K562 (cell line): ENCODE measurements around the gene TSC22D3. TPM values are rescaled to one million over a fixed set of nuclear protein-coding genes. Genes with fewer than 3 reads are reported as not detected.
A peak's percentile ranks its signal among the peaks of the same experiment; 100 is the strongest.

Source experiments
- ATAC-seq: fragments of 200-7000 bp; cut with Tn5 transposase; 3 replicates; pipeline ENCODE4 v1.9.1; 2020; ENCODE audit warnings: moderate library complexity
- BruUV-seq: library from RNA; stranded (reverse); fragments of 400-500 nt; replicated peaks from 2 replicates; lab custom pipeline; 2021; lab: Mats Ljungman, UMichigan
- CTCF ChIA-PET: fragments of 300-600 bp; formaldehyde crosslinking; extraction: SDS; loops from one replicate; lab custom pipeline; 2021; ENCODE audit warnings: low intra/inter-chr PET ratio; lab: Yijun Ruan, JAX
- POLR2A ChIA-PET: fragments of 300-600, 350-650 bp; sonication (Branson Sonifier 250); formaldehyde crosslinking; extraction: SDS; loops from one replicate; lab custom pipeline; 2021; ENCODE audit warnings: antibody characterized with exemption, inconsistent platforms; lab: Yijun Ruan, JAX
- DNase-seq, 4 experiments: peaks; one replicate each; pipeline versions ENCODE4 v3.0.0 to v3.0.0-alpha.2; 2011 to 2018; ENCODE audit warnings: low spot score in 3 of 4, mixed read lengths in 3 of 4; ENCODE audit errors: extremely low read depth in 1 of 4
- FAIRE-seq: peaks from 2 replicates; lab custom pipeline; 2011; peaks lifted over from hg19 to GRCh38; lab: Jason Lieb, UNC
- H2AFZ ChIP-seq: 2 replicates; pipeline ENCODE4 v1.6.0; 2011; ENCODE audit warnings: low read depth, low read length, control low read depth, inconsistent platforms
- H3K27ac ChIP-seq: fragments of 200-600 bp; 3 replicates; pipeline ENCODE4 v1.8.0; 2011; ENCODE audit warnings: low read depth, mild to moderate bottlenecking, control low read depth, inconsistent platforms, low read length, moderate library complexity, mixed read lengths; ENCODE audit errors: extremely low read depth
- H3K27me3 ChIP-seq, 2 experiments: fragments of 300-600 bp in 1 of 2; 2 replicates in 1 of 2; 3 replicates in 1 of 2; pipeline versions ENCODE4 v1.6.0 to v1.8.0; 2011; ENCODE audit warnings: inconsistent platforms in 2 of 2, low read length in 2 of 2, mild to moderate bottlenecking in 1 of 2, mixed read lengths in 1 of 2, moderate library complexity in 1 of 2; ENCODE audit not compliant: control insufficient read depth in 2 of 2, insufficient read depth in 2 of 2
- H3K36me3 ChIP-seq: fragments of 300-600 bp; 3 replicates; pipeline ENCODE4 v1.8.0; 2011; ENCODE audit warnings: mild to moderate bottlenecking, low read length, inconsistent platforms; ENCODE audit not compliant: control insufficient read depth, insufficient read depth
- H3K4me1 ChIP-seq, 2 experiments: fragments of 200-600 bp in 1 of 2; replicated peaks in 1 of 2; 2 replicates in 1 of 2; 3 replicates in 1 of 2; pipeline versions ENCODE4 v1.5.1 to v1.8.0; 2011; ENCODE audit warnings: inconsistent platforms in 2 of 2, low read length in 2 of 2, mild to moderate bottlenecking in 1 of 2, mixed read lengths in 1 of 2, moderate library complexity in 1 of 2; ENCODE audit not compliant: control insufficient read depth in 2 of 2, insufficient read depth in 2 of 2
- H3K4me2 ChIP-seq: 2 replicates; pipeline ENCODE4 v1.6.1; 2011; ENCODE audit warnings: low read length, control low read depth, inconsistent platforms, mixed read lengths; ENCODE audit not compliant: insufficient read depth
- H3K4me3 ChIP-seq: fragments of 200-600 bp; sonication (generic), shearing (Covaris generic); 2 replicates; pipeline ENCODE4 v1.5.1; 2016; ENCODE audit warnings: control low read depth, inconsistent platforms
- H3K79me2 ChIP-seq: fragments of 200-600 bp; 3 replicates; pipeline ENCODE4 v1.8.0; 2011; ENCODE audit warnings: low read length, inconsistent platforms; ENCODE audit not compliant: control insufficient read depth, insufficient read depth
- H3K9ac ChIP-seq, 2 experiments: 2 replicates each; pipeline versions ENCODE4 v1.6.0 to v1.6.1; 2011; ENCODE audit warnings: low read depth in 2 of 2, low read length in 2 of 2, control low read depth in 1 of 2, inconsistent platforms in 1 of 2, mild to moderate bottlenecking in 1 of 2, mixed read lengths in 1 of 2; ENCODE audit not compliant: insufficient read depth in 1 of 2
- H3K9me1 ChIP-seq: one replicate; pipeline ENCODE4 v1.6.0; 2011; ENCODE audit warnings: inconsistent platforms, mild to moderate bottlenecking, low read length, moderate library complexity; ENCODE audit not compliant: control insufficient read depth, insufficient read depth
- H3K9me3 ChIP-seq: replicated peaks from 2 replicates; pipeline ENCODE4 v1.5.1; 2011; ENCODE audit warnings: low read depth, low read length, inconsistent platforms; ENCODE audit not compliant: control insufficient read depth, insufficient read depth
- H4K20me1 ChIP-seq: replicated peaks from 2 replicates; pipeline ENCODE4 v1.6.1; 2011; ENCODE audit warnings: low read length, inconsistent platforms, mixed read lengths; ENCODE audit not compliant: control insufficient read depth, insufficient read depth
- JUN ChIP-seq, 2 experiments: sonication (generic) in 1 of 2; formaldehyde crosslinking in 1 of 2; IDR thresholded peaks; 2 replicates each; pipeline versions ENCODE4 v1.6.1 to v1.8.0; 2012 to 2022; ENCODE audit warnings: borderline replicate concordance in 2 of 2, mild to moderate bottlenecking in 2 of 2, improper control_type of control experiment in 1 of 2, low read depth in 1 of 2, low read length in 1 of 2, missing genetic modification reagents in 1 of 2
- MCM2 ChIP-seq: fragments of 450-650 bp; IDR thresholded peaks from 2 replicates; pipeline ENCODE4 v1.6.1; 2017; ENCODE audit warnings: low read depth, mild to moderate bottlenecking
- NCOA6 ChIP-seq: fragments of 450-650 bp; IDR thresholded peaks from 2 replicates; pipeline ENCODE4 v1.6.1; 2017; ENCODE audit warnings: mild to moderate bottlenecking
- PCBP1 ChIP-seq: fragments of 200-400 bp; formaldehyde crosslinking; IDR thresholded peaks from 2 replicates; pipeline ENCODE4 v1.6.1; 2018; ENCODE audit warnings: mild to moderate bottlenecking, low read depth, low read length; ENCODE audit not compliant: poor library complexity, severe bottlenecking
- RBM34 ChIP-seq: fragments of 200-400 bp; formaldehyde crosslinking; IDR thresholded peaks from 2 replicates; pipeline ENCODE4 v1.6.1; 2018; ENCODE audit warnings: low read length, borderline replicate concordance; ENCODE audit not compliant: insufficient read depth
- RFX7 ChIP-seq: fragments of 250-450 bp; sonication (Bioruptor Pico); IDR thresholded peaks from 2 replicates; pipeline ENCODE4 v1.5.1; 2021; ENCODE audit warnings: mild to moderate bottlenecking
- RHOXF2B ChIP-seq: fragments of 250-450 bp; sonication (Bioruptor Pico); conservative IDR thresholded peaks from 2 replicates; pipeline ENCODE4 v1.5.1; 2021
- TCF7 ChIP-seq: sonication (generic); IDR thresholded peaks from 2 replicates; pipeline ENCODE4 v1.6.1; 2016; ENCODE audit warnings: antibody characterized with exemption, borderline replicate concordance
- ZBTB17 ChIP-seq: fragments of 450-650 bp; formaldehyde crosslinking; IDR thresholded peaks from 2 replicates; pipeline ENCODE4 v1.4.0; 2020; ENCODE audit warnings: mild to moderate bottlenecking
- ZC3H11A ChIP-seq: IDR thresholded peaks from 2 replicates; pipeline ENCODE4 v1.6.1; 2012; ENCODE audit warnings: low read depth, low read length, improper control_type of control experiment
- ZNF133 ChIP-seq: fragments of 250-450 bp; sonication (Bioruptor Pico); IDR thresholded peaks from 2 replicates; pipeline ENCODE4 v1.4.0; 2020; ENCODE audit warnings: mild to moderate bottlenecking
- ZNF311 ChIP-seq: fragments of 250-450 bp; sonication (Bioruptor Pico); IDR thresholded peaks from 2 replicates; pipeline ENCODE4 v1.4.0; 2020; ENCODE audit warnings: mild to moderate bottlenecking, moderate library complexity
- ZNF57 ChIP-seq: fragments of 450-650 bp; formaldehyde crosslinking; IDR thresholded peaks from 2 replicates; pipeline ENCODE4 v1.4.0; 2020; ENCODE audit warnings: mild to moderate bottlenecking, moderate library complexity
- WGBS: fragments of 100-300 bp; shearing (Covaris generic); methylation state at CpG from one replicate; pipeline ENCODE4 v1.1.6; 2016; ENCODE audit warnings: low coverage, mixed read lengths; ENCODE audit not compliant: insufficient coverage; ENCODE audit errors: missing lambda C conversion rate; 5-methylcytosine and 5-hydroxymethylcytosine counted together
- in situ Hi-C: fragments of 300-500 bp; cut with MboI; formaldehyde crosslinking; loops from 4 replicates; pipeline ENCODE4 v1.15.0; 2018; ENCODE audit warnings: inconsistent platforms, mixed read lengths
- intact Hi-C: fragments of 100-400 bp; cut with micrococcal nuclease; formaldehyde crosslinking; loops from 2 replicates; pipeline ENCODE4 v1.14.2; 2022
- polyA plus RNA-seq, 8 experiments: library from polyadenylated mRNA; depleted of rRNA in 4 of 8; stranded (reverse) in 5 of 8; unstranded in 3 of 8; fragments of >200 nt; fragmentation: Nextera tagmentation in 2 of 8; fragmentation: Illumina TruSeq in 1 of 8; extraction: Ambion mirVana in 2 of 8; extraction: Trizol in 1 of 8; gene quantifications; 2 replicates each; pipeline versions ENCODE4 v1.2.1 to v1.2.3, GENCODE V29; 2011 to 2014; ENCODE audit warnings: inconsistent platforms in 1 of 8, missing spikeins in 1 of 8
- total RNA-seq, 7 experiments: library from RNA; depleted of rRNA in 6 of 7; stranded (reverse); fragments of >200 nt in 6 of 7; fragmentation: Illumina TruSeq in 2 of 7; extraction: Trizol in 2 of 7; gene quantifications; 2 replicates each; pipeline versions ENCODE4 v1.2.1 to v1.2.3, GENCODE V29; 2011 to 2021; ENCODE audit warnings: low replicate concordance in 1 of 7
- TF ChIP-seq, protein P1 (sequence below): fragments of 450-650 bp; IDR thresholded peaks from 2 replicates; pipeline ENCODE4 v1.6.1; 2016; ENCODE audit warnings: mild to moderate bottlenecking

The TSC22D3 gene
- total and polyA plus RNA-seq, 9 of the 15 experiments (the other 6 are each of a cell fraction or from before 2014, with no cell fraction given) = 0.48 to 3.0 (median 0.87) TPM

DNA sequence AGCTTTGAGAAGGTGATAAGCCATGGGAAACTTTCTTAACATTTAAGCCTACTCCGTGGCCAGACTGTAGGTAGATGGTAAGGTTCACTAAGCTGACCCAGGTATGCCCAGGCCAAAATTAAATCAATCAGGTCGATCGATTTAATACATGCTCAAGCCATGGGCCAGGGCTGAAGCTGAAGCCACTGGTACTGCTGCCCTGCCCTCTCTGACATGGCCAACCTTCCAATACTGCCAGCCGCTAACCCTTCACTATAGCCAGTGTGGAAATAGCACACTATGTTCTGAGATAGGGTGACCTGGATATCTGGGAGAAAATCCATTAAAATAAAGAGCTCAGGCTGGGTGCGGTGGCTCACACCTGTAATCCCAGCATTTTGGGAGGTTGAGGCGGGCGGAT lies 31.6 kb downstream of the TSC22D3 start (continued):
- TF ChIP-seq, protein P1, sequence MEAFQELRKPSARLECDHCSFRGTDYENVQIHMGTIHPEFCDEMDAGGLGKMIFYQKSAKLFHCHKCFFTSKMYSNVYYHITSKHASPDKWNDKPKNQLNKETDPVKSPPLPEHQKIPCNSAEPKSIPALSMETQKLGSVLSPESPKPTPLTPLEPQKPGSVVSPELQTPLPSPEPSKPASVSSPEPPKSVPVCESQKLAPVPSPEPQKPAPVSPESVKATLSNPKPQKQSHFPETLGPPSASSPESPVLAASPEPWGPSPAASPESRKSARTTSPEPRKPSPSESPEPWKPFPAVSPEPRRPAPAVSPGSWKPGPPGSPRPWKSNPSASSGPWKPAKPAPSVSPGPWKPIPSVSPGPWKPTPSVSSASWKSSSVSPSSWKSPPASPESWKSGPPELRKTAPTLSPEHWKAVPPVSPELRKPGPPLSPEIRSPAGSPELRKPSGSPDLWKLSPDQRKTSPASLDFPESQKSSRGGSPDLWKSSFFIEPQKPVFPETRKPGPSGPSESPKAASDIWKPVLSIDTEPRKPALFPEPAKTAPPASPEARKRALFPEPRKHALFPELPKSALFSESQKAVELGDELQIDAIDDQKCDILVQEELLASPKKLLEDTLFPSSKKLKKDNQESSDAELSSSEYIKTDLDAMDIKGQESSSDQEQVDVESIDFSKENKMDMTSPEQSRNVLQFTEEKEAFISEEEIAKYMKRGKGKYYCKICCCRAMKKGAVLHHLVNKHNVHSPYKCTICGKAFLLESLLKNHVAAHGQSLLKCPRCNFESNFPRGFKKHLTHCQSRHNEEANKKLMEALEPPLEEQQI = no peak

DNA sequence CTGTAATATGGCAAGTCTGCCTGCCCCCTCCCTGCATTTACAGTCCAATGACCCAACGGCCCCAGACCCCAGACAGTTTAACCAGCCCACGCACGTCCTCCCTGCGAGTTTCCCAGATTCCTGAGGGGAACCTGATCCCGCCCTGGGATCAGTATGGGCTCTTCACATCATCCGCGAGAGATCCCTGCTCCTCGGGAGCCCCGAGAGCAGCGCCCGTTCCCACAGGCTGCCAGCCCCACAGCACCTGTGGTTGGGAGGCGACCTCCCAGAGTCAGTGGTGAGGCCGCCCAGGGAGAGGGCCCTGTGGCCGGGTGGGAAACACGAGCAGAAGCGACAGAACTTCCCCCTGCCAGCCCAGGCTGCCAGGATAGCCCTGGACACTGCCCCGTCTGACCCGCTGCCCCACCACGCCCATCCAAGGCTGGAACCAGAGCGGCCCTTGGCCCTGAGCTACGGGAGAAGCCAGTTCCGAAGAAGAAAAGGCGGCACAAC lies 32.8 kb downstream of the TSC22D3 start:
- peak overlapping the region; percentile 72; the same call in 2 of the 3 replicates for H3K27ac ChIP-seq
- H3K79me2 ChIP-seq = no peaks in the 10 kb centered on the region
- H3K4me1 ChIP-seq = peaks cover 7 to 18% of the 10 kb centered on the region in 2 experiments; a peak in 4 of 5 replicates
- no peak; the same call in 2 of the 3 replicates for ATAC-seq
- ChIA-PET CTCF (no interaction called here), POLR2A (interaction anchor here (0.6 kb wide), 1 partner anchor 415 kb away, joined by 3 read pairs; no protein-coding TSS in a partner anchor)
- in situ Hi-C loops = no loop called here
- no peaks in the 10 kb centered on the region for H3K9me3 ChIP-seq
- intact Hi-C loops = no loop called here
- TF ChIP-seq ZNF311 (CRISPR knock-in tag) = no peak
- no peak for TF ChIP-seq ZBTB17
- TF ChIP-seq ZNF133 (CRISPR knock-in tag) = no peak
- no peak for TF ChIP-seq ZNF57
- TF ChIP-seq TCF7 = no peak
- no peak for TF ChIP-seq ZC3H11A
- no peak for TF ChIP-seq PCBP1
- TF ChIP-seq RHOXF2B = no peak
- no peak for TF ChIP-seq JUN (IDR thresholded peaks at IDR 0.05; ENCODE audit: borderline replicate concordance, low read depth, low read length)
- no peak for TF ChIP-seq JUN (CRISPR knock-in tag; IDR thresholded peaks at IDR 0.05; ENCODE audit: borderline replicate concordance)
- TF ChIP-seq MCM2 = no peak
- no peak for TF ChIP-seq NCOA6
- TF ChIP-seq RBM34 = no peak
- TF ChIP-seq RFX7 (CRISPR knock-in tag) = no peak
- H2AFZ ChIP-seq = peak overlapping the region; percentile 95
- H3K4me3 ChIP-seq = peak overlapping the region; percentile 28; the same call in 1 of the 2 replicates
- no TSS peak for BruUV-seq
- FAIRE-seq = no peak
- H4K20me1 ChIP-seq = no peaks in the 10 kb centered on the region
- H3K9me1 ChIP-seq = no peaks in the 10 kb centered on the region
- H3K9ac ChIP-seq = peak overlapping the region; percentile 28 to 63; a peak in 3 of 4 replicates
- no peaks in the 10 kb centered on the region for H3K36me3 ChIP-seq
- DNase-seq = peak in 1 of 4 experiments; percentile 9
- H3K4me2 ChIP-seq = peak overlapping the region; percentile 84
- 0 out of 5 replicates have a peak, but pooled peaks cover 0 to 11% of the 10 kb centered on the region in 2 experiments for H3K27me3 ChIP-seq
- WGBS = 35% methylated on average over 5 of the region's 23 CpGs
